Astrocyte of the cerebellum (primary cell): ENCODE data around the gene GTF2IRD1.

Experiments
- DNase-seq: peaks from one replicate; pipeline ENCODE4 v3.0.0-alpha.2; 2011; ENCODE audit warnings: low read depth
- H3K4me3 ChIP-seq: 2 replicates; pipeline ENCODE4 v1.5.1; 2011; ENCODE audit warnings: mild to moderate bottlenecking, low read depth, low read length, moderate library complexity
- CTCF ChIP-seq: IDR thresholded peaks from 2 replicates; pipeline ENCODE4 v1.5.1; 2012; ENCODE audit warnings: low read length, low read depth, moderate library complexity, mild to moderate bottlenecking; ENCODE audit errors: missing control alignments
- in situ Hi-C: cut with HindIII; loops from 2 replicates; pipeline ENCODE4 v1.10.0; 2017; ENCODE audit warnings: low sequenced_read_pairs

Gene GTF2IRD1

DNA sequence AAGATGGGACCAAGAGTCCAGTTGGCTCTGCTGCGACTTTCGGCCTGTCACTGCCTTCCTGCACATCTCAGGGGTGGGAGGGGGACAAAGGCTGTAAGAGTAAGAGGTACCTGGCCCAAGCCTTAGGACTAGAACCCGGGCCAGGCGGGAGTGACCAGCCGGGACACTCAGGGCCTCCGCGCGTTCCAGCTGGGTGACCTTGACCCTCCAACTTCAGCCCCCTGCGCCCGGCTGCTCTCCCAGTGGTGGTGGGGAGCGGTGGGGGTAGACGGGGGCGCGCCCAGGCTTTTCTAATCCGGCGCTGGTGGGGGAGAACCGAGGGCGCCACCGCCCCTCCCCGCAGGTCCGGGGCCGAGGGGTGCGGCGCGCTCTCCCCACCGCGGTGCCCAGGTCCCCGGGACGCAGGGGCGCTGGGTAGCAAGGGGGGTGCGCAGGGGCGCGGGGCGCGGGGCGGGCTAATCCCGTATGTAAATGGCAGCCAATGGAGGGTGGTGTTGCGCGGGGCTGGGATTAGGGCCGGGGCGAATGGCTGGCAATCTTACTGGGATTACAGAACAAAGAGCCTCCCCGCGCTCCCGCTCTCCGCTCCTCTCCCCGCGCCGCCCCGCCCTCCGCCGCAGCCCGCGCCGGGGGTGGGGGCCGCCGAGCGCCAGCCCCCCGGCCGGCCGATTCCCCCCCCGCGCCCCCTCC lies at the start of gene GTF2IRD1:
GTF2IRD1 (plus strand) TSS at position 585 of the 690 bp plus-strand sequence. CDS start 54,175 bp downstream, outside the sequence.
- no peak for TF ChIP-seq CTCF
- in situ Hi-C loops, result no loop called here
- DNase-seq, result peak; percentile 35
- peak within 1 kb of the TSS; percentile 63 for H3K4me3 ChIP-seq

DNA sequence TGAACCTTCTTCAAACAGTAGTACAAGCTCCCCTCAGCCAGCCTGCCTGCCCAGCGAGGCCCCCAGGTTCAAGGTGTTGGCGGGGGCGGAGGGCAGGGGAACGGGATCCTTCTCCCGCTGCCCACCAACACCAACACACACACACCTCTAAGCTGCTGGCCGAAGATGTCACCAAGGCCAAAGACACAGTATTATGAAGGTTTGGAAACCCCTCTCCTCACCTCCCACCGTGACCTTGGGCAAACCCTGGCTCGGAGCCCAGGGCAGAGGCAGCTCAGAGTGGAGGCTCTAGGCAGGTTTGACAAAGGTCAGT lies 49.4 kb upstream of the GTF2IRD1 start:
- TF ChIP-seq CTCF, result no peak
- no peak overlapping the region for H3K4me3 ChIP-seq
- DNase-seq, result no peak
- in situ Hi-C loops, result loop anchor here (25.0 kb wide), 1 partner anchor 342 kb away; no protein-coding TSS in a partner anchor

GRCh38 chr7:74404741-74405140 lies 49.0 kb upstream of the GTF2IRD1 start:
- no peak overlapping the region for H3K4me3 ChIP-seq
- DNase-seq, result no peak
- no peak for TF ChIP-seq CTCF
- in situ Hi-C loops, result loop anchor here (25.0 kb wide), 1 partner anchor 342 kb away; no protein-coding TSS in a partner anchor

GRCh38 chr7:74405191-74405898 lies 48.4 kb upstream of the GTF2IRD1 start:
- H3K4me3 ChIP-seq, result no peak overlapping the region
- in situ Hi-C loops, result loop anchor here (25.0 kb wide), 1 partner anchor 343 kb away; no protein-coding TSS in a partner anchor
- DNase-seq, result no peak
- TF ChIP-seq CTCF, result peak; percentile 52

DNA sequence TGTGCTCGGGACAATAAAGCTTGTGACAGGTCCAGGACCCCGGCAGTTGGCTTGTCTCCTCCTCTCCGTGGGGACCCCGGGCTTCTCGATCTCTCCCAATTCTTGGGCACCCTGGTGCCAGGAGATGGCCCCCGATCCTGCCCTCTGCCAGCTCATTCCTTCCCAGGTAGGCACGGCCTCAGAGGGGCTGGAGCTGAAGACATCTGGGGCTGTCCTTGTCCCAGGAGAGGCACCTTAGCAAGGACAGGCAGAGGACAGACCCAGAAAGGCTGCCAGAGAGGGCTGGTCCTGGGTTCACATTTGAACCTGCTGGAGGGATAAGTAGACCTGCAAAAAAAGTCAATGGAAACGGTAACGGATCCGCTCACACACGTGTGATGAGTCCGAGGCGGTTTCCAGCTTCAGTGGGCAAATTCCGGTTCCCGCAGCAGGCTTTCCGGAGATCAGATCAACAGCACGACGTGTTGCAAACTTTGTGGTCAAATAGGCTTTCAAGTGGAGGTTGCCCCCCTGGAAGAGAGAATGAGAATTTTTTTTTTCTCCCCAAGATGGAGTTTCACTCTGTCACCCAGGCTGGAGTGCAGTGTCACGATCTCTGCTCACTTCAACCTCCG lies 47.7 kb upstream of the GTF2IRD1 start:
- in situ Hi-C loops, result loop anchor here (25.0 kb wide), 1 partner anchor 344 kb away; no protein-coding TSS in a partner anchor
- no peak for DNase-seq
- no peak for TF ChIP-seq CTCF
- no peak overlapping the region for H3K4me3 ChIP-seq

DNA sequence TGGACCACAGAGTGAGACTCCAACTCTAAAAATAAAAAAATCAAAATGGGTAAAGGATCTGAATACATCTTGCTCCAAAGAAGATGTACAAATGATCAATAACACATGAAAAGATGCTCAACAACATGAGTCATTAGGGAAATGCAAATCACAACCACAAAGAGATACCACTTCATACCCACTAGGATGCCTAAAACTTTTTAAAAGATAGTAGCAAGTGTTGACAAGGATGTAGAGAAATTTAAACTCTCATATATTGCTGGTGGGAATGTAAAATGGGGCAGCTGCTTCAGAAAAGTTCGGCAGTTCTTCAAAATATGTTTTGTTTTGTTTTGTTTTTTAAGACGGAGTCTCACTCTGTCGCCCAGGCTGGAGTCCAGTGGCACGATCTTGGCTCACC lies 45.7 kb upstream of the GTF2IRD1 start:
- DNase-seq, result no peak
- TF ChIP-seq CTCF, result no peak
- in situ Hi-C loops, result loop anchor here (25.0 kb wide), 1 partner anchor 346 kb away; no protein-coding TSS in a partner anchor
- no peak overlapping the region for H3K4me3 ChIP-seq
